Kidney (tissue), 14 donors: ENCODE results near the gene RBFA. TPM values are rescaled to one million over a fixed set of nuclear protein-coding genes. Genes with fewer than 3 reads are reported as not detected.
"Not testable (repeated sequence)": the region's sequence is repeated elsewhere in the genome, so short reads cannot be mapped to it uniquely, and the experiment has no call there.

Experiments
- DNase-seq, 5 donors: peaks; one replicate each; pipeline ENCODE4 v3.0.0-alpha.2; 2013 to 2020
- FAIRE-seq: peaks from 2 replicates; lab custom pipeline; 2012; peaks lifted over from hg19 to GRCh38; lab: Jason Lieb, UNC
- H3K27ac ChIP-seq, 2 donors: one replicate each; pipeline ENCODE4 v1.7.0; 2013; ENCODE audit warnings: low read depth in 2 of 2, low read length in 2 of 2, inconsistent platforms in 1 of 2
- H3K27me3 ChIP-seq: one replicate; pipeline ENCODE4 v1.7.1; 2013; ENCODE audit warnings: low read length, inconsistent platforms; ENCODE audit not compliant: control insufficient read depth, insufficient read depth
- H3K36me3 ChIP-seq, 3 donors: one replicate each; pipeline versions ENCODE4 v1.7.0 to v1.7.1; 2013; ENCODE audit warnings: low read length in 3 of 3, control low read depth in 1 of 3, inconsistent platforms in 1 of 3; ENCODE audit not compliant: insufficient read depth in 3 of 3, control insufficient read depth in 2 of 3
- H3K4me1 ChIP-seq, 3 donors: one replicate each; pipeline versions ENCODE4 v1.7.0 to v1.7.1; 2013; ENCODE audit warnings: low read length in 3 of 3, inconsistent platforms in 1 of 3, low read depth in 1 of 3; ENCODE audit not compliant: control insufficient read depth in 2 of 3, insufficient read depth in 2 of 3
- H3K4me3 ChIP-seq, 3 donors: one replicate each; pipeline versions ENCODE4 v1.7.0 to v1.8.1; 2013; ENCODE audit warnings: low read length in 3 of 3, control low read depth in 1 of 3, inconsistent platforms in 1 of 3
- H3K9ac ChIP-seq, 3 donors: one replicate each; pipeline versions ENCODE4 v1.7.0 to v1.7.1; 2013; ENCODE audit warnings: low read length in 3 of 3, control low read depth in 1 of 3, inconsistent platforms in 1 of 3
- H3K9me3 ChIP-seq, 3 donors: one replicate each; pipeline versions ENCODE4 v1.7.0 to v1.7.1; 2013; ENCODE audit warnings: low read length in 3 of 3, control low read depth in 1 of 3, inconsistent platforms in 1 of 3; ENCODE audit not compliant: control insufficient read depth in 2 of 3, insufficient read depth in 1 of 3
- intact Hi-C: fragments of 100-400 bp; cut with DNase I; formaldehyde crosslinking; loops from one replicate; pipeline ENCODE4 v1.11.1; 2022
- polyA plus RNA-seq: library from polyadenylated mRNA; stranded (reverse); fragments of 350-450 nt; fragmentation: Illumina TruSeq; extraction: RNeasy Lipid Tissue Mini Kit (QIAGEN cat#74804); gene quantifications from one replicate; pipeline ENCODE4 v1.2.3, GENCODE V29; 2014; ENCODE audit warnings: low read depth, low replicate concordance; ENCODE audit not compliant: insufficient read depth
- total RNA-seq: library from RNA; stranded (reverse); fragmentation: NEBNext Ultra II Directional; extraction: Animal tissue kit (Norgen Biotek cat#: 25700); gene quantifications from one replicate; pipeline ENCODE4 v1.2.1, GENCODE V29; 2021
- TF ChIP-seq, protein P1 (sequence below): IDR thresholded peaks from 3 replicates; pipeline ENCODE4 v1.5.1; 2012; ENCODE audit warnings: mild to moderate bottlenecking, moderate library complexity, borderline replicate concordance; ENCODE audit not compliant: insufficient read depth; ENCODE audit errors: extremely low read depth
- donor health status: control.
- donor health status: control.
- donor health status: control.
- donor health status: control.
- donor health status: control.
- donor health status: DM: yes; HTN: yes; CAD: no.
- donor health status: Normal renal cell carcinoma (clear cell type).

The RBFA gene
- total and polyA plus RNA-seq, 2 donors from 2014 or later = 17.7 to 21.4 TPM

- FAIRE-seq (no peak), DNase-seq (no peak)
- Histone ChIP-seq H3K27me3 (no peaks in the 10 kb centered on the region), H3K9ac (no peak overlapping the region), H3K4me3 (no peak overlapping the region), H3K27ac (no peak overlapping the region), H3K9me3 (peaks cover 0 to 3% (median 2%) of the 10 kb centered on the region in 3 donors), H3K36me3 (no peaks in the 10 kb centered on the region), H3K4me1 (no peaks in the 10 kb centered on the region)
- TF ChIP-seq, protein P1, sequence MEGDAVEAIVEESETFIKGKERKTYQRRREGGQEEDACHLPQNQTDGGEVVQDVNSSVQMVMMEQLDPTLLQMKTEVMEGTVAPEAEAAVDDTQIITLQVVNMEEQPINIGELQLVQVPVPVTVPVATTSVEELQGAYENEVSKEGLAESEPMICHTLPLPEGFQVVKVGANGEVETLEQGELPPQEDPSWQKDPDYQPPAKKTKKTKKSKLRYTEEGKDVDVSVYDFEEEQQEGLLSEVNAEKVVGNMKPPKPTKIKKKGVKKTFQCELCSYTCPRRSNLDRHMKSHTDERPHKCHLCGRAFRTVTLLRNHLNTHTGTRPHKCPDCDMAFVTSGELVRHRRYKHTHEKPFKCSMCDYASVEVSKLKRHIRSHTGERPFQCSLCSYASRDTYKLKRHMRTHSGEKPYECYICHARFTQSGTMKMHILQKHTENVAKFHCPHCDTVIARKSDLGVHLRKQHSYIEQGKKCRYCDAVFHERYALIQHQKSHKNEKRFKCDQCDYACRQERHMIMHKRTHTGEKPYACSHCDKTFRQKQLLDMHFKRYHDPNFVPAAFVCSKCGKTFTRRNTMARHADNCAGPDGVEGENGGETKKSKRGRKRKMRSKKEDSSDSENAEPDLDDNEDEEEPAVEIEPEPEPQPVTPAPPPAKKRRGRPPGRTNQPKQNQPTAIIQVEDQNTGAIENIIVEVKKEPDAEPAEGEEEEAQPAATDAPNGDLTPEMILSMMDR = no peak
- intact Hi-C loops = no loop called here
Observed at GRCh38 chr18:80012714-80013113, 21.5 kb upstream of the RBFA start.

GRCh38 chr18:80022613-80023012 lies 11.6 kb upstream of the RBFA start:
- Histone ChIP-seq H3K9ac (no peak overlapping the region), H3K9me3 (peaks cover 4 to 73% (median 26%) of the 10 kb centered on the region in 3 donors), H3K36me3 (no peaks in the 10 kb centered on the region), H3K4me3 (no peak overlapping the region), H3K27me3 (no peaks in the 10 kb centered on the region), H3K4me1 (no peaks in the 10 kb centered on the region), H3K27ac (no peak overlapping the region)
- TF ChIP-seq, protein P1 = no peak
- DNase-seq = peak in 2 of 5 donors; percentile 14 to 28
- FAIRE-seq = no peak
- intact Hi-C loops = no loop called here

DNA sequence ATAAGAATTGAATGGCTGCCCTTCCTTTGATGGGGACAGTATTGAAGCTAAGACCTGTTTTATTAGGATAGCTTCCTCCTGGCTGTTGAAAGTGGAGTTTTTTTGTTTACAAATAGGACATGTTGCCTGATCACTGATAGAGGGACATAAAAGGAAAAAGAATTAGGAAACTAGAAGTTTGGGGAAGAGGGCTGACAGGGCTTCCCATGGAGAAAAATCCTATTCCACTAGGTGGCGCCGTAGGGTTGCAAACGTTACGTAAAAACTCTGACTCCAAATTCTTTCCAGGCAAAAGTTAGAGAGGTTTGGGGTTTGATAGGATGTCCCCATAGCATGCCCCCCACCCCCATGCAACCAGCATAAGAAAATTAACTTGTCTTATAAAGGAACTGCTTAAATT lies 11.1 kb upstream of the RBFA start:
- no peak overlapping the region for H3K4me3 ChIP-seq
- no peaks in the 10 kb centered on the region for H3K4me1 ChIP-seq
- TF ChIP-seq, protein P1 = no peak
- no peak for DNase-seq
- H3K9me3 ChIP-seq = peaks cover 4 to 73% (median 26%) of the 10 kb centered on the region in 3 donors
- H3K27ac ChIP-seq = no peak overlapping the region
- H3K27me3 ChIP-seq = no peaks in the 10 kb centered on the region
- H3K36me3 ChIP-seq = no peaks in the 10 kb centered on the region
- FAIRE-seq = no peak
- intact Hi-C loops = no loop called here
- no peak overlapping the region for H3K9ac ChIP-seq

GRCh38 chr18:80026363-80026762 lies 7.9 kb upstream of the RBFA start:
- DNase-seq = no peak
- H3K27me3 ChIP-seq = no peaks in the 10 kb centered on the region
- no peaks in the 10 kb centered on the region for H3K36me3 ChIP-seq
- H3K9me3 ChIP-seq = peaks cover 4 to 52% (median 22%) of the 10 kb centered on the region in 3 donors
- H3K4me1 ChIP-seq = no peaks in the 10 kb centered on the region
- H3K27ac ChIP-seq = no peak overlapping the region
- no peak overlapping the region for H3K9ac ChIP-seq
- no peak for FAIRE-seq
- intact Hi-C loops = no loop called here
- H3K4me3 ChIP-seq = no peak overlapping the region
- TF ChIP-seq, protein P1 = no peak

GRCh38 chr18:80027719-80028118 lies 6.5 kb upstream of the RBFA start:
- H3K4me3 ChIP-seq, H3K36me3 ChIP-seq, H3K27me3 ChIP-seq, DNase-seq, H3K4me1 ChIP-seq, FAIRE-seq, intact Hi-C loops, H3K27ac ChIP-seq, H3K9ac ChIP-seq: not testable (repeated sequence)
- peaks cover 1 to 38% (median 13%) of the 10 kb centered on the region in 3 donors for H3K9me3 ChIP-seq
